PFSK-1 (cell line): ENCODE results near the gene SFN.
A peak's percentile ranks its signal among the peaks of the same experiment; 100 is the strongest.

Source experiments
- FOXP2 ChIP-seq: optimal IDR thresholded peaks from 2 replicates; pipeline ENCODE3; 2011; ENCODE audit warnings: borderline replicate concordance, control low read depth, inconsistent platforms; ENCODE audit not compliant: insufficient read depth; ENCODE audit errors: extremely low read length, extremely low read depth
- POLR2AphosphoS5 ChIP-seq: IDR thresholded peaks from 2 replicates; pipeline ENCODE4 v1.6.1; 2012; ENCODE audit warnings: low read depth, mild to moderate bottlenecking, control low read depth, low read length, moderate library complexity
- SIN3A ChIP-seq: IDR thresholded peaks from 2 replicates; pipeline ENCODE4 v1.6.1; 2012; ENCODE audit warnings: mild to moderate bottlenecking, low read length, moderate library complexity, borderline replicate concordance; ENCODE audit not compliant: insufficient read depth
- TAF1 ChIP-seq: IDR thresholded peaks from 2 replicates; pipeline ENCODE4 v1.6.1; 2012; ENCODE audit warnings: low read length, control low read depth, borderline replicate concordance; ENCODE audit not compliant: insufficient read depth
- TF ChIP-seq, protein P1 (sequence below), 2 experiments: IDR thresholded peaks; 2 replicates each; pipeline versions ENCODE4 v1.6.1 to v1.8.0; 2011 to 2012; ENCODE audit warnings: low read depth in 2 of 2, low read length in 2 of 2, control low read depth in 1 of 2, inconsistent platforms in 1 of 2, mild to moderate bottlenecking in 1 of 2, moderate library complexity in 1 of 2; ENCODE audit not compliant: insufficient read depth in 1 of 2

The SFN gene

DNA sequence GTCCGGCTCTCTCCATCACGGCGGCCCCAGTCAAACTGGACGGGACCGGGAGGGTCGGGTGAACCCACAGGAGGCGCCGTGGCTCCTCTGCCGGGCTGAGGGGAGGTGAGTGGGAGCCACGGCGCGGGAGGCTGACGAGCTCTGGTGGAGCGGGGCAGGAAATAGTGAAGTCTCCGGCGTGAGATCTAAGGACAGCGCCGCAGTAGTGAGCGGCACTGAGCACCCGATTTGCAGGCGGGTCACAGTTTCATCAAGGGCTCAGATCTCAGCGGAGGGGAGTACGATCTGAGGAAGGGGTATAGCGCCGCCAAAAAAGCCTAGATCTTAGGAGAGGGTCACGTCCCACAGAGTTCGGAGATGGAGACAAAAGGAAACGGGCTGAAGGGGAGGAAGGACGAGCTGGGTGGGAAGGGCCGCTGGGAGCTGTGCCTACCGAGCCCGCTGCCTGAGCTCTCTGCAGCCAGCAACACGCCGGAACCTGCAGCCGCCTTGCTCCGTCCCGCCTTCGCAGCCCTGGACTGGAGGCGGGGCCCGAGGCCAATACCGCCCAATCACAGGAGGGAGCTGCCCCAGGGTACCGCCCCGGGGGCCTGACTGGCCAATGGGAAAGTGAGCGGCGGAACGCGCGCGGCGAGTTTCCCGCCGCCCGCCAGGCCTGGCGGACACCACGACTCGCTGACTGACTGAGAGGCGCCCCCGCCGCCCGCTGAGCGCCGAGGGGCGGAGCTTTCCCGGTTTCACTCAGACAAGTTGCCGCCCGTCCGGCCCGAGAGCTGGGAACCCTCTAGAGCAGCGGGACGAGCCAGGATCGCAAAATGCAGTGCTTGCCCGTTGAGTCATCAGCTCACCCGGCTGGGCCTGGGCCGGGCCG, 1.9 kb downstream of the SFN start:
- TF ChIP-seq POLR2AphosphoS5 = peak; percentile 82
- TF ChIP-seq, protein P1, sequence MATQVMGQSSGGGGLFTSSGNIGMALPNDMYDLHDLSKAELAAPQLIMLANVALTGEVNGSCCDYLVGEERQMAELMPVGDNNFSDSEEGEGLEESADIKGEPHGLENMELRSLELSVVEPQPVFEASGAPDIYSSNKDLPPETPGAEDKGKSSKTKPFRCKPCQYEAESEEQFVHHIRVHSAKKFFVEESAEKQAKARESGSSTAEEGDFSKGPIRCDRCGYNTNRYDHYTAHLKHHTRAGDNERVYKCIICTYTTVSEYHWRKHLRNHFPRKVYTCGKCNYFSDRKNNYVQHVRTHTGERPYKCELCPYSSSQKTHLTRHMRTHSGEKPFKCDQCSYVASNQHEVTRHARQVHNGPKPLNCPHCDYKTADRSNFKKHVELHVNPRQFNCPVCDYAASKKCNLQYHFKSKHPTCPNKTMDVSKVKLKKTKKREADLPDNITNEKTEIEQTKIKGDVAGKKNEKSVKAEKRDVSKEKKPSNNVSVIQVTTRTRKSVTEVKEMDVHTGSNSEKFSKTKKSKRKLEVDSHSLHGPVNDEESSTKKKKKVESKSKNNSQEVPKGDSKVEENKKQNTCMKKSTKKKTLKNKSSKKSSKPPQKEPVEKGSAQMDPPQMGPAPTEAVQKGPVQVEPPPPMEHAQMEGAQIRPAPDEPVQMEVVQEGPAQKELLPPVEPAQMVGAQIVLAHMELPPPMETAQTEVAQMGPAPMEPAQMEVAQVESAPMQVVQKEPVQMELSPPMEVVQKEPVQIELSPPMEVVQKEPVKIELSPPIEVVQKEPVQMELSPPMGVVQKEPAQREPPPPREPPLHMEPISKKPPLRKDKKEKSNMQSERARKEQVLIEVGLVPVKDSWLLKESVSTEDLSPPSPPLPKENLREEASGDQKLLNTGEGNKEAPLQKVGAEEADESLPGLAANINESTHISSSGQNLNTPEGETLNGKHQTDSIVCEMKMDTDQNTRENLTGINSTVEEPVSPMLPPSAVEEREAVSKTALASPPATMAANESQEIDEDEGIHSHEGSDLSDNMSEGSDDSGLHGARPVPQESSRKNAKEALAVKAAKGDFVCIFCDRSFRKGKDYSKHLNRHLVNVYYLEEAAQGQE (IDR thresholded peaks at IDR 0.05; ENCODE audit: insufficient read depth in 1 of 2, low read depth in 2 of 2, low read length in 2 of 2) = no peak

DNA sequence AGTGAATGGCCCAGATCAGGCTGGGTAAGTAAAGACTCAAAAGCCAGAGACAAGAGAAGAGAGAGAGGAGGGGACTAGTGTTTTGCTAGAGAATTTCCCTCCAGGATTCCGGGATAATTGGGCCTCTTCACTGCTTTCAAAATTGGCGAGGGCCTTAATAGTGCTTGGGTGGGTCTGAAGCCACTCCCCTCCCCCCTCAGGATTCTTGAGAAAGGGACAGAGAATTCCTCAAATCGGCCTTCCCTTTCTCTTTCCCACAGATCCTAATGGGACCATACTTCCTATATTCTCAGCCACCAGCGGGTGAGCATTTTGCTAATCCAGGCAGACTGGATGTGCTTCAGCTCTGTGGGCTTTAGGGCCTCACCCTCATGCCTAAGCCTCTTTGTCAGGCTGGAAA, 11.9 kb downstream of the SFN start:
- TF ChIP-seq FOXP2 (no peak), TAF1 (no peak), SIN3A (no peak), POLR2AphosphoS5 (no peak)
- TF ChIP-seq, protein P1 (IDR thresholded peaks at IDR 0.05; ENCODE audit: insufficient read depth in 1 of 2, low read depth in 2 of 2, low read length in 2 of 2) = no peak

DNA sequence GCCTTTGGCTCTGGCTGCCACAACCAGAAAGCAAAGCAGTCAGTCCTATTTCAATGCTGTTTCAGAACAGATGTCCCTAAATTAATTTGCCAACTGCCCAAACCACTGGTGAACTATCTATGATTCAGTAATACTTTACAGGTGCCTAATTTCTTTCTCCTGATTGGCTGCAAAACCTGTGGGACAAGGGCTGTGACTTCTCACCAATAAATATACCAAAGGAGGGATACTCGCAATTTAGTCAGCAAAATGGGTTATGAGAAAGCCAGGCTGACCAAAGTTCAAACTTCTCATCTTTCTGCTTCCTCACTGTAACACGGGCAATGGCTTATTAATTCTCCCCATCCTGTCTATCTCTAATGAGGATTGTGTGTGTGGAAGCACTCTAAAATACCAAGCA, 14.4 kb downstream of the SFN start:
- TF ChIP-seq FOXP2 (no peak), SIN3A (no peak), POLR2AphosphoS5 (no peak), TAF1 (no peak)
- TF ChIP-seq, protein P1 (IDR thresholded peaks at IDR 0.05; ENCODE audit: insufficient read depth in 1 of 2, low read depth in 2 of 2, low read length in 2 of 2) = no peak

DNA sequence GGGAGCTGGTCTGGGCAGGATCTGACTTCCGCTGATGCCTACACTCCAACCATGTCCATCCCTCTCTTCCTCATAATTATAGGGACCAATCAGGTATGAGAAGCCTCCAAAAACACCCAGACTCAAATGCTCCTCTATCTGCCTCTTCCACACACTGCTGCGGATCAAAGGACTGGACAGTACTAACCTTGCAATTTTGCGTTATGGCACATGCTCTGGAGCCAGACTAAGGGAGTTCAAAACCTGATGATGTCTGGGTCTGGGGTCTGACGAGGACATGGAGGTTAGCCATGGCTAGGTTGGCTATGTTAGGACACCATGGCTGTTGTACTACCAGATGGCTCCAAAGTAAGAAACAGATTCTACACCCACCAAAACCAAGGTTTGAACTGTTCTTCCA, 16.8 kb downstream of the SFN start:
- no peak for TF ChIP-seq POLR2AphosphoS5
- TF ChIP-seq TAF1 = no peak
- no peak for TF ChIP-seq SIN3A
- TF ChIP-seq, protein P1 (IDR thresholded peaks at IDR 0.05; ENCODE audit: insufficient read depth in 1 of 2, low read depth in 2 of 2, low read length in 2 of 2) = no peak
- no peak for TF ChIP-seq FOXP2

DNA sequence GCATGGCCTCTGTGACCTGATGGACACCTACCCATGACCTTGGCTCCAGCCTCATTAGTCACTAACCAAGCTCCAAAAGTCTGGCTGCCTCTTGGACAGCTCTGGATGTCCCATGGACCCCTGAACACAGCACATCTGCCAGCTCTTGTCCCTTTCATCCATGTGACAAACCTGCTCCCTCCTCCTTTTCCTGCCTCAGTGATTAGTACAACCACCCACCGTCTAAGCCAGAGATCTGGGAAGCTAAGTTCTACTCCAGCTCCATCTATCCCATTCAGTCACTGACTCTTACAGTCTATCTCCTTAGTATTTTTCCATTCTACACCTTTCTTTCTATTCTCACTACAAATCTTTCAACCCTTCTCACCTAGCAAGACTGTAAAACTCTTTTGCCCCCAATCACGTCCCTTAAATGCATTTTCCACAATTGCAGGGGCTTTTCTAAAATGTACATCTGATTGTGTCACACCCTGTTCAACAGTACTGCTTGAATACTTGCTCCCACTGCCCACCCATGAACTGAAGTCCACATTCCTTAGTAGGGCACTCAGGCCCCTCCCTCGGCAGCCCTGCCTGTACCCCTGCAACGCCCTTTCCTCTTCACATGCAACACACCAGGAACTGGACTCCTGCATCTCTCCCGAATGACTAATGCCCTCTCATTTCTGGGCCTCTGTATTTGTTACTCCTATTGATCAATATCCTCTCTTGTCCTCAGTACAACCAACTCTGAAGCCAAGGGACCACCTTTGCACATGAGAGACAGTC, 19.9 kb downstream of the SFN start:
- TF ChIP-seq SIN3A (no peak), POLR2AphosphoS5 (no peak), TAF1 (no peak), FOXP2 (no peak)
- TF ChIP-seq, protein P1 (IDR thresholded peaks at IDR 0.05; ENCODE audit: insufficient read depth in 1 of 2, low read depth in 2 of 2, low read length in 2 of 2) = no peak
